NCI-H526 treated with DMSO at 0.1 percent for 48 hours (cell line): ENCODE data around the gene KCNJ5.
A peak's percentile ranks its signal among the peaks of the same experiment; 100 is the strongest.

Source experiments
- DNase-seq: peaks from one replicate; lab custom pipeline; 2025; lab: John Stamatoyannopoulos, UW

The KCNJ5 gene

GRCh38 chr11:128933481-128934178, 42.5 kb downstream of the KCNJ5 start:
- no peak for DNase-seq

GRCh38 chr11:128934351-128934750, 43.2 kb downstream of the KCNJ5 start:
- no peak for DNase-seq

- no peak for DNase-seq
Measured at GRCh38 chr11:128934926-128935325, 43.8 kb downstream of the KCNJ5 start.

GRCh38 chr11:128936606-128937251, 45.6 kb downstream of the KCNJ5 start:
- DNase-seq, result peak; percentile 80

GRCh38 chr11:128937480-128937879, 46.3 kb downstream of the KCNJ5 start:
- peak; percentile 98 for DNase-seq

- peak; percentile 74 for DNase-seq
Measured at GRCh38 chr11:128938156-128938885, 47.2 kb downstream of the KCNJ5 start.

GRCh38 chr11:128939591-128939990, 48.4 kb downstream of the KCNJ5 start:
- DNase-seq, result no peak

GRCh38 chr11:128940156-128940555, 49.0 kb downstream of the KCNJ5 start:
- DNase-seq, result no peak

- DNase-seq, result no peak
Measured at GRCh38 chr11:128940603-128941002, 49.4 kb downstream of the KCNJ5 start.

GRCh38 chr11:128941110-128941509, 50.0 kb downstream of the KCNJ5 start:
- no peak for DNase-seq

- DNase-seq, result no peak
Measured at GRCh38 chr11:128941573-128942271, 50.6 kb downstream of the KCNJ5 start.

- no peak for DNase-seq
Measured at GRCh38 chr11:128942272-128942612, 51.1 kb downstream of the KCNJ5 start.

GRCh38 chr11:128942817-128943427, 51.8 kb downstream of the KCNJ5 start, which contains the start of gene TP53AIP1:
TSS of gene TP53AIP1 (minus strand) at chr11:128942871. CDS start at chr11:128937818, 5,053 bp downstream.
- DNase-seq, result no peak

- DNase-seq, result no peak
Measured at GRCh38 chr11:128943428-128943976, 52.3 kb downstream of the KCNJ5 start.

GRCh38 chr11:128946648-128947047, 55.5 kb downstream of the KCNJ5 start:
- DNase-seq, result no peak

- no peak for DNase-seq
Measured at GRCh38 chr11:128947773-128948172, 56.6 kb downstream of the KCNJ5 start.

GRCh38 chr11:128948583-128948982, 57.4 kb downstream of the KCNJ5 start:
- peak; percentile 59 for DNase-seq

GRCh38 chr11:128949791-128950454, 58.8 kb downstream of the KCNJ5 start:
- no peak for DNase-seq

- DNase-seq, result no peak
Measured at GRCh38 chr11:128953151-128953550, 62.0 kb downstream of the KCNJ5 start.

- no peak for DNase-seq
Measured at GRCh38 chr11:128955636-128956035, 64.5 kb downstream of the KCNJ5 start.
